NCI-H1694 treated with DMSO at 0.1 percent for 48 hours (cell line): Measurements from ENCODE around the gene SP5.
"Not testable (repeated sequence)": the region's sequence is repeated elsewhere in the genome, so short reads cannot be mapped to it uniquely, and the experiment has no call there.

Experiments used
- DNase-seq: peaks from one replicate; lab custom pipeline; 2025; lab: John Stamatoyannopoulos, UW

Gene SP5

DNA sequence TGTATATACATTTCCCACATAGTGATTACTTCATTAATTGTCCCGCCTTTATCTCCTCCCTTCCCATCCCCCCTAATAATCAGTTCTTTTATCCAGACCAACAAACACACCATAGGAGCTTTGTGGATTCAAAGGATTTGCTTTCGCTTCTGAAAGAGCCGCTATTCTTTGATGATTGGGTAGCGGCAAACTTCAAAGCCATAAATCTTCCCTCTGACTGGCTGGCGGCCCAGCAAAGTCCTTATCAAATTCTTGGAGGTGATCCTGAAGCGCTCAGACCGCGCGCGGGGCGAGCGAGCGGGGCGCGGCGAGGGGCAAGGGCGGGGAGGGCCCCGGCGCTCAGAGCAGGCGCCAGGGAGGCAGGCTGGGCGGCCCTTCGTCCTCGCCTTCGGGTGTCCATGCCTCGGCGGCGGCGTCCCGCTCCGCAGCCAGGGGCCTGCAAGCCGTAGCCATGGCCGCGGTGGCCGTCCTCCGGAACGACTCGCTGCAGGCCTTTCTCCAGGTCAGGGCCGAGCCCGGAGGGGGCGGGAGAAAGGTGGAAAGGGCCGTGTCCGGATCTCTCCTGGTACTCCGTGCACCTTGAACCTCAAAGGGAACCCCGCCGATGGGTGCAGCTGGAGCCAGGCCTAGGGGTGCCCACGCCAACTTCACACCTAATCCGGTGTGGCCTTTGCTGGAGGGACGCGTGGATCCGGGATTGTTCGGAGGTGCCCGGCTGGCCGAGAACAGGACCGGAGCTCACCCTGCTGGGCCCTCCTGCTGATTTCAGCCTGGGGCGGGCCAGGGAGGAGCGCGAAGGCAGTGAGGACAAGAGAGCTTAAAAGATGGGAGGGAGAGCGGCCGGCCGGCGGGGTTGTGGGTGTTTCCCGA lies at the start of gene SP5:
Gene SP5, plus strand, starts transcription at position 276 of the 870 bp plus-strand sequence. Its CDS starts 176 bp downstream, at position 452.
- no peak for DNase-seq

DNA sequence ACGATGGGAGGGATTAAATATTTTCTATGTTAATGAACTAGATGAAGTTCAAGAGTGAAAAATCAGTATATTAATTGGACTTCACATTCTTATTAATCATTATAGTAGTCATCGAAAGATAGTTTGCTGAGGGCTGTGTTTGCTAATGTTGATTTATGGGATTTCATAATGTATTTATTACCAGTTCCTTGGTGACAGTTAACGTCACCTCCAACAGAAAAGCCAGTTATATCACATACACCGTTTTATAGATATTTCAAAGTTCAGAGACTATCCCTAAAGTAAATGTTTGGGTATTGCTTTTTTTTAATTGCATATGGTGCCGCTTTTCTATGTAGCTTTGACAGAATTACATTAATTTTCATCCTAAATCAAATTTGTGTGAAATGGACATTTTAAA lies 49.4 kb upstream of the SP5 start:
- DNase-seq: no peak

DNA sequence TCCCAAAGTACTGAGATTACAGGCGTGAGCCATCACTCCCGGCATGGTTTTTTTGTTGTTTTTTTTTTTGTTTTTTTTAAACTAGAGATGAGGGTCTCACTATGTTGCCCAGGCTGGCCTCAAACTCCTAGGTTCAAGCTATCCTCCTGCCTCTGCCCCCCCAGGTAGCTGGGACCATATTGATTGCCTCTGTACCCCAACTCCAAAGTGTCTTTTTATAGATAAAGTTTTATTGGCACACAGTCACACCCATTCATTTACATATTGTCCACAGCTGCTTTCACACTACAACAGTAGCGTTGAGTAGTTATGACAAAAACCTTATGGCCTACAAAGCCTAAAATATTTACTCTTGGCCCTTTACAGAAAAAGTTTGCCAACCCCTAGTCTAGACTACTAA lies 45.2 kb upstream of the SP5 start:
- DNase-seq: no peak

DNA sequence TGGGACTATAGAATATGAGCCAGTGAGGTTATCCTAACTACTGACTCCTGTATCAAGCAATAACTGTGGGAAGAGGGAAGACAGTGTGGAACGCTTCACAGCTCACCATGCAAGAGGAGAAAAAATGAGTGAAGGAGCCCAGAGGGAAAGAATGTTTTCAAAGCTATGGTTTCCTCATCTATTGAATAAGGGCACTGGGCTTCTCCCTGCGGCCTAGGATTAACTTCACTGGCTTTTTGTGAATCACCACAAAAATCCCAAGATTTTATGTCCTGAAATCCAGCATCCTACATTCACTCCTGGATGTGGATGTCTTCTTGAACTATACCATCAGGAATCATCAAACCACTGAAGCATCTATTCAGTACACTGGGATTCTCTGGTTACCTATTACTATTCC lies 44.5 kb upstream of the SP5 start:
- DNase-seq: no peak

DNA sequence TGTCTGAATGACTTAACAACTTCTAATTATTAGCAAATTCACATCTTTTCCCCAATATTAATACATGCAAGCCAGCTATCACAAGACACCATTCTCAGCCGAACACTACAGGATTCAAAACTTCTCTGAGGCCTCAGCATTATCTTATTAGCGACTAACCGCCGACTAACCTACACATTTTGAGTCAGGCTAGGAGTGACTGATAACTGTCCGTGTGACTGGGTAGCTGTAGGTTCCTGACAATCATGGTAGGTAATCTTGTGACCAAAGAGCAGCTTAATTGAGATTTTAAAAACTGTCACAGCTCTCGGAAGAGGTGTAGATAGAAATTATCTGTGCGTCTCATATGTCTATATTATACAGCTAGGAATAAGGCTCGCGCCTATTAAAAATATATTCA lies 44.1 kb upstream of the SP5 start:
- DNase-seq: no peak

DNA sequence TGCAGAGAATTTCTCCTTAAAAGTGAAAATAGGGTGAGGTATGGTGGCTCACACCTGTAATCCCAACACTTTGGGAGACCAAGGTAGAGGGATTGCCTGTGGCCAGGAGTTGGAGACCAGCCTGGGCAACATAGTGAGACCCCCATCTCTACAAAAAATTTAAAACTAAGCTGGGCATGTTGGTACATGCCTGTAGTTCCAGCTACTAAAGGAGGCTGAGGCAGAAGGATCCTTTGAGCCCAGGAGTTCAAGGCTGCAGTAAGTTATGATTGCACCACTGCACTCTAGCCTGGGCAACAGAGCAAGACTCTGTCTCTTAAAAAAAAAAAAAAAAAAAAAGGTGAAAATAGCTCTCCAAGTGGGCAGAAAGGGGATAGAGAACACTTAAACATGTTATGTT lies 40.9 kb upstream of the SP5 start:
- not testable (repeated sequence) for DNase-seq

DNA sequence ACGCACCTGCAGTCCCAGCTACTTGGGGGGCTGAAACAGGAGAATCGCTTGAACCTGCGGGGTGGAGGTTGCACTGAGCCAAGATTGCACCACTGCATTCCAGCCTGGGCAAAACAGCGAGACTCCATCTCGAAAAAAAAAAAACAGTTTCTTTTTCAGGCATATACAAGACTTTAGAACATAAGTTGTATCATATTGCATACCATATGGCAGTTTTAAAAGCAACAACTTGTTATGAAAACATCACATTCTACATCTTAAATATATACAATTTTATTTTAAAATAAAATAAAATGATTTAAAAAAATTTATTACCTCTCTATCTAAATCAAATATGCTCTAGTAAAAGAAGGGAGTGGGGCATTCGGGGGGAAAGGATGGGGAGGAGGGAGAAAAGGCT lies 39.4 kb upstream of the SP5 start:
- DNase-seq: no peak

DNA sequence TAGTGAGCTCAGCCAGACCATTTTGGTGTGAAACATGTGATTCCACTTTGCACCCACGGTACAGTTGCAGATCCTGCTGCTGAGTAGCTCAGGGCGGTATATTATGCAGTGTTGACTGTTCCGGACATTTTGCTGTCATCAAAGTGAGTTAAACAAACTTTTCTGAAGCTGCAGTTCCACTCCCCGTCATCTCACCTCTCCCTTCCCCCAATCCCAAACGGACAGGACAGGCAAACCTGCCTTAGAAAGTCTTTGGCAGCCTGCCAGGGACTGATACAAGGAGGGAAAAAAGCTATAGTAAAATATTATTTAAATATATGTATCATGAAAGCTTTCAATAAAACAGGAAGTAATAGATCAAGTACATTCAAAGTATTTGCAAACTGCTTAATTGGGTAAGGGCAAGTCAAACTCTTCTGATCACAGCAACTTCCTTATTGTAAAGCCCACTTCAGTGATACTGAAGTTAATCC lies 35.5 kb upstream of the SP5 start:
- no peak for DNase-seq

DNA sequence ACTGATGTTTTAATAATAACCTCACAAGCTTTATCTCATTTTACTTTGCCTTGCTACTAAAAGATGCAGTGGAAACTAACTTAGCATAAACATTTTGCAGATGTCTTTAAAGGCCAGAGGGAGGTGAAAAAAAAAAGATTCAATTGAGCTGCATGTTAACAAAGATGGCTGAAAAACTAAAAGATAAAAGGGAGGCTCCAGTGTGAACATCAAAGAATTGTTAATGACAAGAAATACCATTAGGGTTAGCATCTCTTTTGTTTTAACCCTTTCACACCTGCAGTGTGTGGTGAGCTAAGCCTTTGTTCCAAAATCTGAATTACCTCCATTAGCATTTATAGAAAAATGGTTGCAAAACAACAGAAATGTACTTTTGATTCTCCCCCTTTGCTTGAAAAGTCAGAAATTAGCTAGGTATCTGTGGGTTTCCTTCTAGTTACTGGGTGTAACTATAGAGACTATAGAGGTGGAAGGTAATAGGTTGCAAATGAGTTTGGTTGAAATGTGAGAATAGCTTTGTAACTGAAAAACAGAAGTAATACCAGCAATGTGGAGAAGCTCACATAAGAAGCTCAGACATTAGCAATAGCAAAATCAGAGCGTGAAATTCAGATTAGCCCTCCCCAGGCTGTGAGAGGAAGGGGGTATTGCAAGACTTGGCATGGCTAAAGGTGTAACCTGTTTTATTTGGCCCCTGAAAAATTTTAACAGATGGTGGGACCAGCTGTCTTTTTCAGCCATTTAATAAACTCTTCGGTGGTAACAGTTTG lies 34.8 kb upstream of the SP5 start:
- peak; percentile 98 for DNase-seq

DNA sequence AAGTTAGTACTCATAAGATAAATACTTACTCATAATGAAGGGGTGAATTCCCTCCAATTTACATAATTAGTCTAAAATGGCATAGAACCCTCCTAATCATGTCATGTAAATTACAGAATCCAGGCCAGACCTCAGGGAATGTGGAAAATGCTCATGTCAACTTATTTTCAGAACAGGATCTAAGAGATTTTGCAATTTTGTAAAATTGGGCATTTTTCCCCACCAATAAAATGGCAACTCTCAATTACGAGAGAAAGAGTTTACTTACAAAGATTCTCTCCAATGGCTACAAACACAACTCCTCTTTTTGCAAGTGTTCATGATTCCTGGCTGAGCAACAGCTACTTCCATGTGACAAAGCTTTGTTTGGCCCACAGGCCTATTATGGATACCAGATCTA lies 33.8 kb upstream of the SP5 start:
- peak; percentile 80 for DNase-seq

DNA sequence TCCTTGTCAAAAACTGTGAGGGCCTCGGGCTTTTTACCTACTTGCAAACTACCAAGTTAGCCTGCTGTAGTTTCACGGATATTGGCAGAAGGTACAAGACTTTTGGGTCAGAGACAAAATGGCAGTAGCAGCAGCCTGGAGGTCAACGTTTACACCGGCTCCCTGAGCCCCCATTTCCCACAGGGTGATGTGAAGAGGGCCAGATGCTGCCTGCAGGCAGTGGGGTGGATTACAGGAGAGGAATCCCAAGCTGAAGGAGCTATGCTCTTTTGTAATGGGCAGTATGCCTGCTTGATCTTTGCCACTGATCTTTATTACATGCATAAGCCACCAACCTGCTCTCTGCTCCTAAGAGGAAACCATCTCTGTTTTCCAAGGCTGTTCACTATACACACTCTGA lies 29.5 kb upstream of the SP5 start:
- DNase-seq: no peak

DNA sequence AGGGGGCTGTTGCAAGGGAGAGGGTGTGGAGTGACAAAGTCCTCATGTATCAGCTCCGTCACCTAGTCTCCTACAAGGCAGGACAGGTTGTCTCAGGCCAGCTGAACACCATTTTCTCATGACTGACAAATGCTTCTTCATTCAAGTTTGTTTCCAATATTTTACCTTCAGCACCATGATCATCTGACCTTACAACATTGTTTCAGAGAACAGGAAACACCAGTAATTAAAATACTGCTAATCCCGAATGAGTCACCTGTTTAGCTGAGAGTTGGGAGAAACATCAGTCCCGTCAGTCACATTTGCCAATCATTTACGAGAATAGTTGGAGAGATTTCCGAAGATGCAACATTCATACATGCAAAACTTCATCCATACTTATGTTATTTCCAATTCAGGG lies 25.7 kb upstream of the SP5 start:
- no peak for DNase-seq

DNA sequence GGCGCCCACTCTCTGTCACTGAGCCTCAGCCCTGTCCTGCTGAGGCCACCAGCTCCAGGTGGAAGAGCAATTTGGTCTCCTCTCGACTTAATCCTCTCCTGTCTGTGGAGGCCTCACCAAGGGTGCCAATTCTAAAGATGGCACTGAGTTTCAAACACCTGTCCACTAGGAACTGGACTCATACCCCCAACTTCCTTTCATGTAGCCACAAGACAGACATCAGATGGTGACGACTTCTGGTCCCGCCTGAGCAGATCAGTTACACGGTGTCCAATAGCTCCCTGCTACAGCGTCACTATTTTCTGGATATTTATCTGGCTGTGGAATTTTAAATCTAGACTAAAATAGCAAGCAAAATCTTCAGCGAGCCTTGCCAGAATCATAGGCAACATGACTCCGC lies 24.5 kb upstream of the SP5 start:
- no peak for DNase-seq

DNA sequence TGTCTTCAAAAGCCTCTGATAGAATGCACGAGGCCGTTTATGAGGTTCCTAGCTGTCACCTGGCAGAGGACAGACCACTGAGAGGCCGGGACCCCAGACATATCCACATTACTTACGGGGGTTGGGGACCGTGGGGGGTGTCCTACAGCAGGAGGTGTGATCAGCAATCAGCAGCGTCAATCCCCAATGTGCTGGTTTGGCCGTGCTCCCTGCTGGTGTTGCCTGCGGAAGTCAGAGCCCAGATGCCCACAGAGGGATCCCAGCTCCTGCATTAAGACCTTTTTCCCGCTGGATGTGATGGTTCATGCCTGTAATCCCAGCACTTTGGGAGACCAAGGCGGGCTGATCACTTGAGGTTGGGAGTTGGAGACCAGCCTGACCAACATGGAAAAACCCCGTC lies 20.8 kb upstream of the SP5 start:
- DNase-seq: no peak

DNA sequence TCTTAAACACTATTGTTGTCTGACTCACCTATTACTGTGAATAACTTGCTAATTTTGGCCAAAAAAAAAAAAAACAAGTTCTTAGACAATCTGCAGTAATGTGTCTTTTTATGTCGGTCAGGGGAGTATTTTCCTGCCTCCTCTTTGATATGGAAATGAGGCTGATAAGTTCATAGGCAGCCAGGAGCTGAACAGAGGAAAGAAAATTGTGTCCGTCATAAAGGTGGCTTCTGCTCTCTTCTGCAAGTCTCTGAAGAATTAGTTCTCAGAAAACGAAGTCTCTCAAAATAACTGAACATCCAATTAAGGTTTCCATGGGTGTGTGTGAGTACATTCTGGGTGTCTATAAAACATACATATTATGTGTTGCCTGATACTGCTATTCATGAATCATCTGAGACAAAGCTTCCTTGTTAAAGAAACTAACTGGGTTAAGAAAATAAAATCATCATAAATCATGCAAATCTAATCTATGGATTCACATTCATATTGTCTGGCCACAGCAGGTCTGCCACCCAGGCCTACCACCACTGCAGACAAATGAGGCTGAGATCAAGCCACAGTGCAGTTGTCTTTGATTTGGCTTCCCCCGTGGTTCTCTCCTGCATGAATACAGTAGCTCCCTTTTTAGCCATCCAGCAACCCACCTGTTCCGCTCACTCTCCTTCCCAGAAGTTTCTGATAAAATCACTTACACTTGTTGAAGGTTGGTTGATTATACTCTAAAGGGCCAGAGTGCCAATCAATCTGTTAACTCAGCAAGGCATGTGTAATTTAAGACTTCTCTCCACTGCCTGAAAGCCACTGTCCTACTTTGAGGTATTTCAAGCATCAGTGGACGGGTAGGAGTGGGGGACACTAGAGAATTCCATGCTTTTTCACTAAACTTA lies 19.4 kb upstream of the SP5 start:
- DNase-seq: no peak

DNA sequence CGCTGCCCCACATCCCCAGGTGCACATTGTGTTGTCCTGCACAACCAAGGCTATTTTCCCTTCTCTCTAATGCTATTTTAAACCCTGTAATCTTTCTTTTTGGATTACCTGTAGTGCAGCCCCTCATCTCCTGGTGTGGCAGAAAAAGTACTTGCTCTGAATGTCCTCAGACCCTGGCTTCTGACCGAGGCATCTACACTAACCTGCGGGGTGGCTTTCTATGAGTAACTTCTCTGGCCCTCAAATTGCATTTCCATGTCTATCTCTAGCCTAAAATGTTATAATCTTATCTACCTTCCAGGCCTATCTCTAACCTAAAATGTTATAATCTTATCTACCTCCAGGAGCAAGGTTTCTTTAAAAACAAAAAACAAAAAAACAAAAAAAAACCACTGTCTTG lies 18.2 kb upstream of the SP5 start:
- DNase-seq: no peak

DNA sequence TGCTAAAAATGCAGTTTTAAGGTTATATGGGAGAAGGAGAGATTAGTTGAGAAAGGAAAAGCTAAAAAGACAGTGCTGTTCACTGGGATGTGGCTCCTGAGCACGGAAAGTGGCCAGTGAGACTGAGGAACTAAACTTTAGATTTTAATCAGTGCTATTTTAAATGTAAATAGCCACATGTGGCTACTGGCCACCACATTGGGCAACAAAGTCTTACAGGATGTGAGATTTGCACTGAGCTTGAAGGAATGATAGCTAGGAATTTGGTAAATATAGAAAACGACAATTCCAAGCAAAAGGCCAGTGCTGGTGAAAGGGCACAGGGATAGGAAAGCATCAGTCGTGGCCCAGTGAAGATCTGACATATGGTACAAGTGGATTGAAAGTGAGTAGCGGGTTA lies 14.1 kb upstream of the SP5 start:
- no peak for DNase-seq

DNA sequence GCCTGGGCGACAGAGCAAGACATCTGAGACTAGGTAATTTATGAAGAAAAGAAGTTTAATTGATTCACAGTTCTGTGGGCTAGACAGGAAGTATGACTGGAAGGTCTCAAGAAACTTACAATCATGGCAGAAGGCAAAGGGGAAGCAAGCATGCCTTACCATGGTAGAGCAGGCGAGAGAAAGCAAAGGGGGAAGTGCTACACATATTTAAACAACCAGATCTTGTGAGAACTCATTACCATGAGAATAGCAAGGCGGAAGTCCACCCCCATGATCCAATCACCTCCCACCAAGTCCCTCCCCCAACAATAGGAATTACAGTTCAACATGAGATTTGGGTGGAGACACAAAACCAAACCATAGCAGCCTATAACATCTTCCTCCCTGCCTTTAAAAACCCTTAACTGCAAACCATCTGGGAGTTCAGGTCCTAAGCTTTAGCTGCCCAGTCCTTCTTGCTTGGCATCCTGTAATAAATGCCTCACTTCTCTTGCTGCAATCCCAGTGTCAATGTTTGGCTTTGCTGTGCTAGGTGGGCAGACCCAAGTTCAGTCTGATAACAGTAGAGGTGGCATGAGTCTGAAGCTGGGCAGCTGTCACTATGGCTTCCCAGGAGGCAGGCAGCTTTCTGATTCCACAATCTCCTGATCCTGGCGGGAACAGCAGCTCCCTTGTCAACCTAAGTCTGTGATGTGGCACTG lies 11.2 kb upstream of the SP5 start:
- no peak for DNase-seq

DNA sequence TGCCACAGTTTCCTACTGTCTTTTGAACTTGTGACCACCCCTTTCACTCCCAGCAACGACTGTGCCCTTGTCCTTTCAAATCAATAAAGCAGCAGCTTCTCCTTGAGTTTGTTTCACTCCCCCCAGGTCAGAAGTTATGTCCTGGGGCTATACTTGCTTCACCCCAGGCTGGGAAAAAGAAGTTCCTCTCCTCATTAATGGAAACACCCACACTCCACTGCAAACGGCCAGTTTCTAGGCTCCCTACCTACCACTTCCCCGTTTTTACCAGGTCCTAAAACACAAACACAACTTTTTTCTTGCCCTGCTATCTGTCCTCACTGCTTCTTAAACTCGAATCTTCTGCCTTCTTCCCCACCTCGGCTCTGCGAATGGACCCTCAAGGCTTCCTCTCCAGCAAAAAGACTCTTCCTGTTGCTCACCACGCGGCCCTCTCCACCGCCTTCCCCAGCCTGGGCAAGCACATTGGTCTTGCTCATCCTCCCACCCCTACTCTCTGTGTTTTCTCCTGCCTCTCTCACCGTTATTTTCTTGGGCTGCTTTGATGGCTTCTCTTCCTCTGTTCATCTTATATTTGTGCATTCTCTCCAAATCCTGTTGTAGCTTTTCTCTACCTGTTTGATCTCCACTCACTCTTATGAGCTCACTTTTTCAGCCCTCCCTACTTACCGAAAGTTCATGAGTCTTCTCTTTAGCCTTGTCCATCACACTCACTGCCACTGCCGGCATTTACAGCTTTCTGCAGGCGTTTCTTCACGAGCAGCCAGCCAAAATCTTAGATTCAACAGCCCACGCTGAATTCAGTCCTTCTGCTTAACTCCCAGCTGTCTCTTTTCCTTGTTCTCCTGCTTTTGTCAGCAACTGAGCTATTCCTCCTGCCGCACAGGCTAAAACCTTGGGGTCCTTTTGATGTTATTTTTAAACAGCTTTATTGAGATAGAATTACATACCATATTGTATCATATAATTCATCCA lies 7.0 kb upstream of the SP5 start:
- no peak for DNase-seq

DNA sequence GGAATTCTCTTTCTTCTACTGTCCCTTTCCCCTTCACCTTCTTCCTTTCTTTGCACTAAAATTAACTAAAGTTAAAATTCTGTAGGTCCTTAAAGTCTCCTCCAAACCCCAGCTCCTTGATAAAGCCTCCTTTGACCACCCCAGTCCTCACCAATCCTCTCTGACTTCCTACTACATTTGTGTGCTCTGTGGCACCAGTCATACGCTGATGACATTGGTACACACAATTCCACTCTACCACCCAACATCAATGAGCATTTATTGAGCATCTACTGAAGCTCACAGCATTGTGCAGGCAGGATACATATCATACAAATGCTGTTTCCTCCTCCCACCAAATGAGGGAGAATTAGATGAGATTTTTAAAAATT lies 4.5 kb upstream of the SP5 start:
- no peak for DNase-seq
